T-cell (primary cell): ENCODE data around the gene PRPH. TPM values are rescaled to one million over a fixed set of nuclear protein-coding genes. Genes with fewer than 3 reads are reported as not detected.
A peak's percentile ranks its signal among the peaks of the same experiment; 100 is the strongest.
"Not testable (repeated sequence)": the region's sequence is repeated elsewhere in the genome, so short reads cannot be mapped to it uniquely, and the experiment has no call there.

Source experiments
- ATAC-seq, 4 experiments: fragments of 200-7000 bp in 3 of 4; fragments of 150-1000 bp in 1 of 4; cut with Tn5 transposase; replicated peaks in 1 of 4; 1 replicate in 3 of 4; 2 replicates in 1 of 4; pipeline ENCODE4 v1.10.0; 2021; ENCODE audit warnings: moderate library complexity in 3 of 4, mild to moderate bottlenecking in 2 of 4, moderate number of reproducible peaks in 1 of 4
- CTCF ChIA-PET, 2 donors: fragments of 300-600 bp; sonication (Branson Sonifier 250); formaldehyde crosslinking; loops; one replicate each; lab custom pipeline; 2022; ENCODE audit warnings: antibody characterized with exemption in 2 of 2; lab: Charles Lee
- POLR2A ChIA-PET, 2 donors: fragments of 300-600 bp; sonication (Branson Sonifier 250); formaldehyde crosslinking; loops; one replicate each; lab custom pipeline; 2022; ENCODE audit warnings: antibody characterized with exemption in 2 of 2; lab: Charles Lee
- DNase-seq, 35 experiments: peaks; one replicate each; pipeline versions ENCODE4 v3.0.0 to v3.0.0-alpha.2; 2013 to 2023
- H3K27ac ChIP-seq: one replicate; pipeline ENCODE4 v1.5.1; 2013; ENCODE audit warnings: low read length
- H3K27me3 ChIP-seq, 2 experiments: replicated peaks in 1 of 2; 1 replicate in 1 of 2; 2 replicates in 1 of 2; pipeline versions ENCODE4 v1.6.1 to v1.7.0; 2013; ENCODE audit warnings: low read length in 1 of 2, mixed read lengths in 1 of 2; ENCODE audit not compliant: control insufficient read depth in 2 of 2, insufficient read depth in 2 of 2; ENCODE audit errors: extremely low read depth in 1 of 2
- H3K36me3 ChIP-seq, 2 donors: 1 replicate in 1 of 2; 2 replicates in 1 of 2; pipeline versions ENCODE4 v1.6.1 to v1.7.0; 2013; ENCODE audit warnings: low read length in 1 of 2; ENCODE audit not compliant: control insufficient read depth in 2 of 2, insufficient read depth in 1 of 2; ENCODE audit errors: extremely low read depth in 1 of 2
- H3K4me1 ChIP-seq, 2 experiments: 1 replicate in 1 of 2; 2 replicates in 1 of 2; pipeline versions ENCODE4 v1.6.1 to v1.7.0; 2013; ENCODE audit warnings: low read length in 2 of 2, mixed read lengths in 1 of 2; ENCODE audit not compliant: insufficient read depth in 2 of 2, control insufficient read depth in 1 of 2; ENCODE audit errors: extremely low read depth in 1 of 2
- H3K4me3 ChIP-seq, 2 donors: 1 replicate in 1 of 2; 2 replicates in 1 of 2; pipeline versions ENCODE4 v1.5.1 to v1.7.0; 2013; ENCODE audit warnings: mild to moderate bottlenecking in 2 of 2, low read length in 1 of 2, moderate library complexity in 1 of 2; ENCODE audit not compliant: control insufficient read depth in 1 of 2; ENCODE audit errors: extremely low read depth in 1 of 2
- H3K9me3 ChIP-seq: 2 replicates; pipeline ENCODE4 v1.7.0; 2013
- H3K27ac Mint-ChIP-seq, 2 donors: one replicate each; pipeline ENCODE4 v1.8.0; 2020 to 2021; ENCODE audit warnings: mild to moderate bottlenecking in 2 of 2, mixed read lengths in 2 of 2
- H3K27me3 Mint-ChIP-seq, 2 donors: one replicate each; pipeline ENCODE4 v1.8.0; 2021 to 2022; ENCODE audit warnings: mixed read lengths in 2 of 2
- H3K36me3 Mint-ChIP-seq: one replicate; pipeline ENCODE4 v1.8.0; 2021; ENCODE audit warnings: mixed read lengths
- H3K4me1 Mint-ChIP-seq, 3 donors: one replicate each; pipeline ENCODE4 v1.8.0; 2020 to 2022; ENCODE audit warnings: mixed read lengths in 3 of 3, mild to moderate bottlenecking in 1 of 3
- H3K4me3 Mint-ChIP-seq, 3 donors: one replicate each; pipeline ENCODE4 v1.8.0; 2020 to 2022; ENCODE audit warnings: mild to moderate bottlenecking in 3 of 3, mixed read lengths in 3 of 3, moderate library complexity in 3 of 3
- H3K9me3 Mint-ChIP-seq, 3 donors: one replicate each; pipeline ENCODE4 v1.8.0; 2020 to 2022; ENCODE audit warnings: mixed read lengths in 3 of 3
- WGBS: methylation state at CpG from one replicate; pipeline ENCODE4 v1.1.5; 2013; ENCODE audit warnings: missing lambda C conversion rate; ENCODE audit not compliant: insufficient coverage; 5-methylcytosine and 5-hydroxymethylcytosine counted together
- total RNA-seq, 35 experiments: library from RNA in 6 of 35; stranded (reverse) in 6 of 35; fragments of 120-200 nt in 1 of 35; gene quantifications; one replicate each; pipeline versions ENCODE4 v1.2.1 to v1.2.4 and lab custom pipeline; 2013 to 2026

PRPH gene
- total RNA-seq, 5 donors from 2014 or later (not counting 1 experiment from before 2014, with no cell fraction given): not detected

DNA sequence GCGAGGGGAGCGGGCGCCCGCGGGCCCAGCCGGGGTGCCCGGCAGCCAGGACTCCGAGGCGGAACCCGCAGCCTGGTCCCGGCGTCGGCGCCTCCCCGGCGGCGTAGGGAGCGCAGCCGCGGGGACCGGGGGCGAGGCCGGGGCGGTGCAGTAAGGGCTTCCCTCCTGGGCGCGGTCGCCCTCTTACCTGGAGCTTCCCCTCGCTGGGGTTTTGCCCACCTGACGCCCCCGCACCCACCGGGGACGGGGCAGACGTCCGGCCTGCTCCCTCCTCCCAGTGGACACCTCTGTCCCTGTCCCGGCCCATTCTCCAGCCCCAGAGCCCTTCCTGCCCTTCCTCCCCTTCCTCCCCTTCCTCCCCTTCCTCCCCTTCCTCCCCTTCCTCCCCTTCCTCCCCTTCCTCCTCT lies 30.5 kb upstream of the PRPH start:
- H3K9me3 ChIP-seq: no peaks in the 10 kb centered on the region
- 0% methylated on average over 35 of the region's 35 CpGs for WGBS
- H3K27ac ChIP-seq: no peak overlapping the region
- no peaks in the 10 kb centered on the region for H3K36me3 ChIP-seq
- ATAC-seq: peak; percentile 43 to 62 (median 60)
- H3K4me3 ChIP-seq: peak overlapping the region; percentile 79 to 82
- Mint-ChIP-seq H3K4me1 (peaks cover 19 to 34% (median 27%) of the 10 kb centered on the region in 3 donors), H3K9me3 (no peaks in the 10 kb centered on the region), H3K27ac (peak overlapping the region in 1 of 2 donors; percentile 68), H3K4me3 (peak overlapping the region; percentile 91 to 97 (median 94)), H3K27me3 (no peaks in the 10 kb centered on the region), H3K36me3 (peaks cover 3% of the 10 kb centered on the region)
- H3K27me3 ChIP-seq: no peaks in the 10 kb centered on the region
- peak in 22 of 35 experiments; percentile 1 to 59 (median 19) for DNase-seq
- H3K4me1 ChIP-seq: peaks cover 2 to 33% of the 10 kb centered on the region in 2 experiments
- ChIA-PET POLR2A (interaction anchor here in 1 of 2 donors (0.6 kb wide), 2 partner anchors 77 to 236 kb away, joined by 6 to 9 read pairs; no protein-coding TSS in a partner anchor), CTCF (interaction anchor here in 1 of 2 donors (0.9 kb wide), 1 partner anchor 133 kb away, joined by 4 read pairs; the partner anchor contains the start of gene TUBA1B)

DNA sequence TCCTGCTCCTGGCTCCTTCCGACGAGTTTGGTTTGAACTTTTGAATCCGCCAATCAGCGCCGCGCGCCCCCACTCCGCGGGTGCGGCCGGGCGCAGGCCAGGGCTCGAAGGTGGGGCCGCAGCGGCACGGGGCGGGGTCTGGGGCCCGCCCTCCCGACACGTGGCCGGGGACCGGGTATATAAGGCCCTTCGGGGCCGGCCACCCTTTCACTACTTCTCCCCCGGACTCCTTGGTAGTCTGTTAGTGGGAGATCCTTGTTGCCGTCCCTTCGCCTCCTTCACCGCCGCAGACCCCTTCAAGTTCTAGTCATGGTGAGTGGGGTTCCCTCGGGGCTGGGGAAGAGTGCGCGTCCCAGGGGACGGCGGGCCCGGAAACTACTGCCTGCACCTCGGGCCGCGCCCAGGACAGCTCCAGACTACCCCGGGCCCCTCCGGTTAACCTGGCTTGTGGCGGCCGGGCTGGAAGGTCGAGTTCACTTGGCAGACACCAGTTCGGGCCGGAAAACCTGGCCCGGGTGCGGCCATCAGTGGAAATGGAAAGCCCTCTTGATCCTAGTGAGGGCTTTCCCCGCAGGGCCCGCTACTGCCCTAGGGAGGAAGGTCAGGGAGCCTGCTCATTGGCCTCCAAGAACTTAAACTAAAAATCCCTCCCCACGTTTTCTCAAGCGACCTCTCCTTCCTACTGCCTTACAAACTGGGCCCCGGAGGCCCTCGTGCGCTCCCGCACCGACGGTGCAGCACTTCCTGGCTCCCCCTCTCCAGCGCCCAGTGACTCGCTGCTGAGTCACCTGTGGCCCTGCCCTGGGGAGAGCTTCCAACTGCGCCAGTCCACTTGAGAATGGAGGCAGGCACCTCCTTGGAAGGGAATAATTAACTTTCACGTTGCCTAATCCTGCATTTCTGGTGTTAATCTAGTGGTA lies 29.8 kb upstream of the PRPH start, which contains the start of gene TUBA1C:
TUBA1C (plus strand) TSS at position 210 of the 920 bp plus-strand sequence; CDS start at position 310, 100 bp downstream.
- under 1% methylated on average over 44 of the region's 61 CpGs for WGBS
- Mint-ChIP-seq H3K36me3 (peaks cover 9% of the 10 kb centered on the region), H3K27me3 (no peaks in the 10 kb centered on the region), H3K9me3 (no peaks in the 10 kb centered on the region), H3K4me3 (peak within 1 kb of the TSS; percentile 91 to 97 (median 94)), H3K4me1 (peaks cover 19 to 36% (median 27%) of the 10 kb centered on the region in 3 donors), H3K27ac (peak within 1 kb of the TSS; percentile 92 to 96)
- ChIA-PET CTCF (interaction anchor here in 1 of 2 donors (0.6 to 0.7 kb wide), 4 partner anchors 30 to 93 kb away, joined by 3 to 4 read pairs (median 3); no protein-coding TSS in a partner anchor), POLR2A (interaction anchor here in 1 of 2 donors (0.7 kb wide), 1 partner anchor 1000 kb away, joined by 5 read pairs; no protein-coding TSS in a partner anchor)
- peak; percentile 91 to 93 (median 92) for ATAC-seq
- no peaks in the 10 kb centered on the region for H3K27me3 ChIP-seq
- peaks cover 2 to 33% of the 10 kb centered on the region in 2 experiments for H3K4me1 ChIP-seq
- no peaks in the 10 kb centered on the region for H3K9me3 ChIP-seq
- peak; percentile 49 to 89 (median 70) for DNase-seq
- peak within 1 kb of the TSS; percentile 79 for H3K27ac ChIP-seq
- peaks cover 0 to 2% of the 10 kb centered on the region in 2 donors for H3K36me3 ChIP-seq
- H3K4me3 ChIP-seq: peak within 1 kb of the TSS; percentile 79 to 82

DNA sequence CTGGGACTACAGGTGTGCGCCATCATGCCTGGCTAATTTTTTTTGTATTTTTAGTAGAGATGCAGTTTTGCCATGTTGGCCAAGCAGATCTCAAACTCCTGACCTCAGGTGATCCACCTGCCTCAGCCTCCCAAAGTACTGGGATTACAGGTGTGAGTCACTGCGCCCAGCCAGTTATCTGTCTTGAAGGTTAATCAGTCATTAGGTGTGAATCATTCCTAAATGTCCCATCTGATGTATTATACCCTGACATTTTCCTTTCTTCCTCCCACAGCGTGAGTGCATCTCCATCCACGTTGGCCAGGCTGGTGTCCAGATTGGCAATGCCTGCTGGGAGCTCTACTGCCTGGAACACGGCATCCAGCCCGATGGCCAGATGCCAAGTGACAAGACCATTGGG lies 25.8 kb upstream of the PRPH start:
- H3K4me3 ChIP-seq, H3K27ac Mint-ChIP-seq, H3K9me3 Mint-ChIP-seq, H3K4me3 Mint-ChIP-seq, DNase-seq, CTCF ChIA-PET, H3K27me3 ChIP-seq, H3K27ac ChIP-seq, H3K9me3 ChIP-seq, ATAC-seq, H3K27me3 Mint-ChIP-seq: not testable (repeated sequence)
- Mint-ChIP-seq H3K36me3 (peaks cover 30% of the 10 kb centered on the region), H3K4me1 (peaks cover 14 to 33% (median 21%) of the 10 kb centered on the region in 3 donors)
- POLR2A ChIA-PET: interaction anchor here in 1 of 2 donors (0.5 kb wide), 1 partner anchor 1112 kb away, joined by 12 read pairs; the partner anchor contains the start of gene ASB8
- H3K4me1 ChIP-seq: peaks cover 2 to 30% of the 10 kb centered on the region in 2 experiments
- no CpG with 5 or more reads among the region's 6 CpGs for WGBS
- H3K36me3 ChIP-seq: peaks cover 3 to 28% of the 10 kb centered on the region in 2 donors

DNA sequence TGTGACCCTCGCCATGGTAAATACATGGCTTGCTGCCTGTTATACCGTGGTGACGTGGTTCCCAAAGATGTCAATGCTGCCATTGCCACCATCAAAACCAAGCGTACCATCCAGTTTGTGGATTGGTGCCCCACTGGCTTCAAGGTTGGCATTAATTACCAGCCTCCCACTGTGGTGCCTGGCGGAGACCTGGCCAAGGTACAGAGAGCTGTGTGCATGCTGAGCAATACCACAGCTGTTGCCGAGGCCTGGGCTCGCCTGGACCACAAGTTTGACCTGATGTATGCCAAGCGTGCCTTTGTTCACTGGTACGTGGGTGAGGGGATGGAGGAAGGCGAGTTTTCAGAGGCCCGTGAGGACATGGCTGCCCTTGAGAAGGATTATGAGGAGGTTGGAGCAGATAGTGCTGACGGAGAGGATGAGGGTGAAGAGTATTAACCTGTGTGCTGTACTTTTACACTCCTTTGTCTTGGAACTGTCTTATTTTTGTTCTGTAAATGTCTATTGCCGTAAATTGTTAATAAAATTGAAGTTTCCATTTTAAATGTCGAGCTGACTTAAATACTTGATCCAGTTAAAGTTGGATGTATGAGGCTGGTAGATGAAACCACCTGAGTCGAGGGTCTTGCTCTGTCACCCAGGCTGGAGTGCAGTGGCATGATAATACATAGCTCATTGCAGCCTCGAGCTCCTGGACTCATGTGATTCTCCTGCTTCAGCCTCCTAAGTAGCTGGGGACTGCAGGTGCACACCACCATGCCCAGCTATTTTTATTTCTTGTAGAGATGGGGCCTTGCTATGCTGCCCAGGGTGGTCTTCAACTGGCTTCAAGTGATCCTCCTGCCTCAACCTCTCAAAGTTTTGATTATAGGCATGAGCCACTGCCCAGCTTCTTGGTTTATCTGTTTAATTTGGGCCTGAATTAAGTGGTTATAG lies 21.9 kb upstream of the PRPH start:
- H3K27ac Mint-ChIP-seq: no peak overlapping the region

DNA sequence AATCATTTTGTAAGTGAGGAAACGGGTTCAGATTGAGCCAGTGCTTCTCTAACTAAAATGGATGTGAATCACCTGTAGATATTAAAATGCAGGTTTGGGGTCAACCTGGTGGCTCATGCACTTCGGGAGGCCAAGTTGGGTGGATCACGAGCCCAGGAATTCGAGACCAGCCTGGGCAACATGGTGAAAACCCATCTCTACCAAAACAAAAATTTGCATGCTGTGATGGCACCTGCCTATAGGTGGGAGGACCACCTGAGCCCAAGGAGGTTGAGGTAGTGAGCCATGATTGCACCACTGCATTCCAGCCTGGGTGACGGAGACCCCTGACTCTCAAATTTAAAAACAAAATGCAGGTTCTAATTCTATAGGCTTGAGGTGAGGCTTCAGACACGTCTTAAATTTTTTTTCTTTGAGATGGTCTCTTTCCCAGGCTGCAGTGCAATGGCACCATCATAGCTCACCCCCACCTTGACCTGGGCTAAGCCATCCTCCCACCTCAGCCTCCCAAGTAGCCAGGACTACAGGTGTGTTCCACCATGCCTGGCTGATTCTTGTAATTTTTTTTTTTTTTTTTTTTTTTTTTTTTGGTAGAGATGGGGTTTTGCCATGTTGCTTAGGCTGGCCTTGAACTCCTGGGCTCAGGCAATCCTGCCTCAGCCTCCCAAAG lies 21.1 kb upstream of the PRPH start:
- peaks cover 30% of the 10 kb centered on the region for H3K36me3 Mint-ChIP-seq
- Histone ChIP-seq H3K27ac (no peak overlapping the region), H3K9me3 (no peaks in the 10 kb centered on the region), H3K27me3 (no peaks in the 10 kb centered on the region), H3K4me3 (no peak overlapping the region), H3K4me1 (no peaks in the 10 kb centered on the region), H3K36me3 (peaks cover 3 to 28% of the 10 kb centered on the region in 2 donors)
- WGBS: 60% methylated on average over 1 of the region's 6 CpGs
- H3K9me3 Mint-ChIP-seq: no peaks in the 10 kb centered on the region
- POLR2A ChIA-PET: no interaction called here
- CTCF ChIA-PET: interaction anchor here (0.6 to 0.7 kb wide), 2 partner anchors 204 to 296 kb away, joined by 3 to 10 read pairs; partner anchors contain the start of gene RHEBL1 (in 1 of the 2)
- no peak overlapping the region for H3K27ac Mint-ChIP-seq
- peaks cover 0 to 6% (median 0%) of the 10 kb centered on the region in 3 donors for H3K4me1 Mint-ChIP-seq
- no peak for DNase-seq
- H3K27me3 Mint-ChIP-seq: no peaks in the 10 kb centered on the region
- no peak overlapping the region for H3K4me3 Mint-ChIP-seq
- no peak for ATAC-seq

More for the DNA sequence above, 21.9 kb upstream of the PRPH start:
- no peak overlapping the region for H3K4me3 ChIP-seq
- H3K9me3 ChIP-seq: no peaks in the 10 kb centered on the region
- Mint-ChIP-seq H3K36me3 (peaks cover 33% of the 10 kb centered on the region), H3K4me1 (peaks cover 0 to 9% (median 3%) of the 10 kb centered on the region in 3 donors), H3K27me3 (no peaks in the 10 kb centered on the region), H3K9me3 (no peaks in the 10 kb centered on the region), H3K4me3 (no peak overlapping the region)
- DNase-seq (no peak), ATAC-seq (no peak)
- H3K27me3 ChIP-seq: no peaks in the 10 kb centered on the region
- ChIA-PET CTCF (interaction anchor here (0.6 to 0.7 kb wide), 2 partner anchors 203 to 295 kb away, joined by 3 to 10 read pairs; partner anchors contain the start of gene RHEBL1 (in 1 of the 2)), POLR2A (no interaction called here)
- WGBS: over 99% methylated on average over 11 of the region's 16 CpGs
- H3K36me3 ChIP-seq: peaks cover 3 to 28% of the 10 kb centered on the region in 2 donors
- no peak overlapping the region for H3K27ac ChIP-seq
- no peaks in the 10 kb centered on the region for H3K4me1 ChIP-seq
